ENCODE measurements around the gene GRPR.

DNA sequence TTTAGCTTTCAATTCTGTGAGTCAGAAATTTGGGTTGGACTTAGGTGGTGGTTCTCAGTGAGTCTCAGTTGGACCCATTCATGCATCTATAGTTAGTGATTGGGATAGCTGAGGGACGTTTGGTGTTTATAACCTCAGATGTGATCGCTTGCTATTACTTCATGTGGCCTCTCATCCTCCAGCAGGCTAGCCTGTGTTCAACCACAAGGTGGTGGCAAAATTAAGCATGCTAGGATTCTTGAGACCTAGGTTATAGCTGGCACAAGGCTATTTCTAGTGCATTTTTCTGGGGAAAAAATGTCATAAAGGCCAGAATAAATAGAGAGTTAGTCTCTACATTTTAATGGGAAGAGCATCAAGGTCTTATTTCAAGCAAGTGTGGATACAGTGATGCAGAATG lies 10.9 kb upstream of the GRPR start:
- TF ChIP-seq SNRNP70 (IDR thresholded peaks at IDR 0.05; ENCODE audit: low read depth, low read length) (no peak), DNMT1 (CRISPR knock-in tag; IDR thresholded peaks at IDR 0.05) (no peak)

Measured in HepG2 (cell line).